Measurements from ENCODE around the gene LIN28B.
A peak's percentile ranks its signal among the peaks of the same experiment; 100 is the strongest.
"Not testable (repeated sequence)": the region's sequence is repeated elsewhere in the genome, so short reads cannot be mapped to it uniquely, and the experiment has no call there.

The LIN28B gene

GRCh38 chr6:105067329-105067728 lies 110.4 kb downstream of the LIN28B start:
- no peak for DNase-seq (ENCODE audit: low read depth in 3 of 3)

- DNase-seq (ENCODE audit: low read depth in 3 of 3) = no peak
These were observed 111.5 kb downstream of the LIN28B start for GRCh38 chr6:105068407-105068806.

- no peak for DNase-seq (ENCODE audit: low read depth in 3 of 3)
These were observed 113.0 kb downstream of the LIN28B start for GRCh38 chr6:105069821-105070445.

GRCh38 chr6:105072798-105073199 lies 115.9 kb downstream of the LIN28B start:
- no peak for DNase-seq (ENCODE audit: low read depth in 3 of 3)

- no peak for DNase-seq (ENCODE audit: low read depth in 3 of 3)
These were observed 118.3 kb downstream of the LIN28B start for GRCh38 chr6:105075210-105075609.

GRCh38 chr6:105076418-105076817 lies 119.5 kb downstream of the LIN28B start:
- DNase-seq (ENCODE audit: low read depth in 3 of 3) = not testable (repeated sequence)

- DNase-seq (ENCODE audit: low read depth in 3 of 3) = no peak
These were observed 120.9 kb downstream of the LIN28B start for GRCh38 chr6:105077596-105078385.

- no peak for DNase-seq (ENCODE audit: low read depth in 3 of 3)
These were observed 121.4 kb downstream of the LIN28B start for GRCh38 chr6:105078386-105078708.

- DNase-seq (ENCODE audit: low read depth in 3 of 3) = no peak
These were observed 123.4 kb downstream of the LIN28B start for GRCh38 chr6:105080279-105080678.

- not testable (repeated sequence) for DNase-seq (ENCODE audit: low read depth in 3 of 3)
These were observed 124.8 kb downstream of the LIN28B start for GRCh38 chr6:105081662-105082061.

GRCh38 chr6:105087571-105088211 lies 130.8 kb downstream of the LIN28B start:
- DNase-seq (ENCODE audit: low read depth in 3 of 3) = peak in 1 of 3 donors; percentile 8

GRCh38 chr6:105091140-105091829 lies 134.4 kb downstream of the LIN28B start:
- DNase-seq (ENCODE audit: low read depth in 3 of 3) = no peak

- DNase-seq (ENCODE audit: low read depth in 3 of 3) = no peak
These were observed 137.3 kb downstream of the LIN28B start for GRCh38 chr6:105094133-105094640.

- no peak for DNase-seq (ENCODE audit: low read depth in 3 of 3)
These were observed 138.2 kb downstream of the LIN28B start for GRCh38 chr6:105095139-105095538.

GRCh38 chr6:105097288-105097687 lies 140.4 kb downstream of the LIN28B start:
- no peak for DNase-seq (ENCODE audit: low read depth in 3 of 3)

- no peak for DNase-seq (ENCODE audit: low read depth in 3 of 3)
These were observed 142.5 kb downstream of the LIN28B start for GRCh38 chr6:105099371-105099770.

GRCh38 chr6:105102186-105102585 lies 145.3 kb downstream of the LIN28B start:
- no peak for DNase-seq (ENCODE audit: low read depth in 3 of 3)

GRCh38 chr6:105105094-105105493 lies 148.2 kb downstream of the LIN28B start:
- no peak for DNase-seq (ENCODE audit: low read depth in 3 of 3)

GRCh38 chr6:105106260-105106659 lies 149.4 kb downstream of the LIN28B start:
- DNase-seq (ENCODE audit: low read depth in 3 of 3) = no peak

- DNase-seq (ENCODE audit: low read depth in 3 of 3) = no peak
These were observed 150.3 kb downstream of the LIN28B start for GRCh38 chr6:105107207-105107606.

- no peak for DNase-seq (ENCODE audit: low read depth in 3 of 3)
These were observed 151.8 kb downstream of the LIN28B start for GRCh38 chr6:105108631-105109262.

All from stimulated activated CD4-positive, alpha-beta T cell treated with anti-CD3 and anti-CD28 coated beads, TNF-alpha, amount 100 ng/mL, for 48 hours (primary cell).